Amniotic stem cell (primary cell): ENCODE data around the gene CYP2D6.
A peak's percentile ranks its signal among the peaks of the same experiment; 100 is the strongest.
"Not testable (repeated sequence)": the region's sequence is repeated elsewhere in the genome, so short reads cannot be mapped to it uniquely, and the experiment has no call there.

Source experiments
- DNase-seq: peaks from one replicate; lab custom pipeline; 2025; lab: John Stamatoyannopoulos, UW

Gene CYP2D6

GRCh38 chr22:42134100-42135020, 3.8 kb upstream of the CYP2D6 start:
- DNase-seq = no peak

GRCh38 chr22:42132457-42132856, 1.8 kb upstream of the CYP2D6 start:
- no peak for DNase-seq

GRCh38 chr22:42131562-42131961, 952 bp upstream of the CYP2D6 start:
- no peak for DNase-seq

GRCh38 chr22:42130182-42130581, 428 bp downstream of the CYP2D6 start:
- DNase-seq = not testable (repeated sequence)

GRCh38 chr22:42128776-42129694, 1.6 kb downstream of the CYP2D6 start:
- not testable (repeated sequence) for DNase-seq

- not testable (repeated sequence) for DNase-seq
Observed at GRCh38 chr22:42128007-42128406, 2.6 kb downstream of the CYP2D6 start.

- DNase-seq = no peak
Observed at GRCh38 chr22:42127606-42128005, 3.0 kb downstream of the CYP2D6 start.

- DNase-seq = not testable (repeated sequence)
Observed at GRCh38 chr22:42123529-42123928, 7.1 kb downstream of the CYP2D6 start.

GRCh38 chr22:42120231-42121021, 10.2 kb downstream of the CYP2D6 start:
- DNase-seq = not testable (repeated sequence)

GRCh38 chr22:42116848-42117424, 13.7 kb downstream of the CYP2D6 start:
- no peak for DNase-seq

GRCh38 chr22:42115420-42115830, 15.2 kb downstream of the CYP2D6 start:
- not testable (repeated sequence) for DNase-seq

GRCh38 chr22:42114721-42115120, 15.9 kb downstream of the CYP2D6 start:
- no peak for DNase-seq

- not testable (repeated sequence) for DNase-seq
Observed at GRCh38 chr22:42112793-42113192, 17.8 kb downstream of the CYP2D6 start.

- DNase-seq = no peak
Observed at GRCh38 chr22:42111798-42112197, 18.8 kb downstream of the CYP2D6 start.

GRCh38 chr22:42108848-42109247, 21.8 kb downstream of the CYP2D6 start:
- no peak for DNase-seq

- DNase-seq = not testable (repeated sequence)
Observed at GRCh38 chr22:42104332-42104860, 26.2 kb downstream of the CYP2D6 start.

GRCh38 chr22:42101199-42101598, 29.4 kb downstream of the CYP2D6 start:
- DNase-seq = no peak

GRCh38 chr22:42091455-42091782, 39.2 kb downstream of the CYP2D6 start:
- no peak for DNase-seq

- peak; percentile 98 for DNase-seq
Observed at GRCh38 chr22:42090596-42091454, 39.8 kb downstream of the CYP2D6 start, which contains the start of gene NDUFA6. NDUFA6 (minus strand) TSS chr22:42090772; CDS start chr22:42090744, 28 bp downstream.

GRCh38 chr22:42086051-42086450, 44.6 kb downstream of the CYP2D6 start:
- DNase-seq = no peak
